Inflammatory macrophage (primary cell): Measurements from ENCODE around the gene TMEM38B.
"Not testable (repeated sequence)": the region's sequence is repeated elsewhere in the genome, so short reads cannot be mapped to it uniquely, and the experiment has no call there.

ENCODE experiments used
- DNase-seq, 2 donors: peaks; one replicate each; pipeline ENCODE4 v3.0.0-alpha.2; 2020 to 2022

TMEM38B gene

DNA sequence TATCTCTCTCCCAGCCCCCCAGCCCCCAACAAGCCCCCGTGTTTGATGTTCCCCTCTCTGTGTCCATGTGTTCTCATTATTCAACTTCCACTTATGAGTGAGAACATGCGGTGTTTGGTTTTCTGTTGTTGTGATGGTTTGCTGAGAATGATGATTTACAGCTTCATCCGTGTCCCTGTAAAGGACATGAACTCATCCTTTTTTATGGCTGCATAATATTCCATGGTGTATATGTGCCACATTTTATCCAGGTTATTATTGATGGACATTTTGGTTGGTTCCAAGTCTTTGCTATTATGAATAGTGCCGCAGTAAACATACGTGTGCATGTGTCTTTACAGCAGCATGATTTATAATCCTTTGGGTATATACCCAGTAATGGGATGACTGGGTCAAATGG is 33.9 kb downstream of the TMEM38B start:
- not testable (repeated sequence) for DNase-seq

DNA sequence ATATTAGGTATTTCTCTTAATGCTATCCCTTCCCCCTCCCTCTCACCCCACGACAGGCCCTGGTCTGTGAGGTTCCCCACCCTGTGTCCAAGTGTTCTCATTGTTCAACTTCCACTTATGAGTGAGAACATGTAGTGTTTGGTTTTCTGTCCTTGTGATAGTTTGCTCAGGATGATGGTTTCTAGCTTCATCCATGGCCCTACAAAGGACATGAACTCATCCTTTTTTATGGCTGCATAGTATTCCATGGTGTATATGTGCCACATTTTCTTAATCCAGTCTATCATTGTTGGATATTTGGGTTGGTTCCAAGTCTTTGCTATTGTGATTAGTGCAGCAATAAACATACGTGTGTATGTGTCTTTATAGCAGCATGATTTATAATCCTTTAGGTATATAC is 37.1 kb downstream of the TMEM38B start:
- not testable (repeated sequence) for DNase-seq

DNA sequence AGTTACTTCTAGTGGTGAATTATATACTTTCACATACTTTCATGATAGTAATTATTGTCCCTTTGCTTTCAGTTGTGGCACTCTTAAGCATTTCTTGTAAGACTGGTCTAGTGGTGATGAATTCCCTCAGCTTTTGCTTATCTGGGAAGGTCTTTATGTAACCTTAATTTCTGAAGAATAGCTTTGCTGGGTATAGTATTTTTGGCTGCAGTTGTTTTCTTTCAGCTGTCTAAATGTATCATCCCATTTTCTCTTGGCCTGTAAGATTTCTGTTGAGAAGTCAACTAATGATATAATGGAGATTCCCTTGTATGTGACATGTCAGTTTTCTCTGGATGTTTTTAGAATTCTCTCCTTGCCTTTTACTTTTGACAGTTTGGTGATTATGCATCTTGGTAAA is 41.0 kb downstream of the TMEM38B start:
- no peak for DNase-seq

DNA sequence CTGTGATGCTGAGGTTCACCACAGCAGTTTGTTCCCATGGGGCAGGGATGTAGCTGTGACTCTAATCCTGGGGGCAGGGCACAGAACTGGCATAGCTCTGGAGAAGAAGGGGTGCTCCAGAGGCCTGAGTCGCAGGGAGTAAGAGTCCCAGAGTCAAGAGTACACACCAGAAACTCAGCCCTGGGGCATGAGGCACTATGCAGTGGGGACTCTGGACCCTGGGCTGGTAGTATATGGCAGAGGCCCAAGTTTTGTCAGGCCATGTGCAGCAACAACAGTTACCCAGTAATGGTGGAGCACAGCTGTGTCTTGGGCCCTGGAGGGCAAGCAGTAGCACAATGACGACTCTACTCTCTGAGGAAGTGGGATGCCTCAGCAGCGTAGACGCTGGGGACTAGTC is 42.9 kb downstream of the TMEM38B start:
- no peak for DNase-seq

DNA sequence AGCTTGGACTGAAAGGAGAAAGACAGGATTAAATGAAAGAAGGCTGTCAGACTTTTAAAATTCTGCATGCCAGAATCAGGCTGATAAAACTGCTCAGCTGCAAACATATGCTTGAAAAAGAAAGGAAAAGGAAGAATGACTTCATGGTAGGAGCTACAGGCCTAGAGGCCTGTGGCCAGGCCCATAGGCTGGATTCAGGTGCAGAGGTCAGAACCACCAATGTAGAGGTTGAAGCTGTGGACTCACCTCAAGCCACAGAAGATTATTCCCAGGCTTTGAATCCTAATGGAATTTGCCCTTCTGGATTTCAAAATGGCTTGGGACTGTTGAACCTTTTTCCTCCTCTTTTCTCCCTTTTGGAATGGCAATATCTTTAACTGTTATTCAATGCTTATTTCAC is 47.7 kb downstream of the TMEM38B start:
- no peak for DNase-seq

DNA sequence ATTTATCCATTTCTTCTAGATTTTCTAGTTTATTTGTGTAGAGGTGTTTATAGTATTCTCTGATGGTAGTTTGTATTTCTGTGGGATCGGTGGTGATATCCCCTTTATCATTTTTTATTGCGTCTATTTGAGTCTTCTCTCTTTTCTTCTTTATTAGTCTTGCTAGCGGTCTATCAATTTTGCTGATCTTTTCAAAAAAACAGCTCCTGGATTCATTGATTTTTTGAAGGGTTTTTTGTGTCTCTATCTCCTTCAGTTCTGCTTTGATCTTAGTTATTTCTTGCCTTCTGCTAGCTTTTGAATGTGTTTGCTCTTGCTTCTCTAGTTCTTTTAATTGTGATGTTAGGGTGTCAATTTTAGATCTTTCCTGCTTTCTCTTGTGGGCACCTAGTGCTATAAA is 53.0 kb downstream of the TMEM38B start:
- not testable (repeated sequence) for DNase-seq

DNA sequence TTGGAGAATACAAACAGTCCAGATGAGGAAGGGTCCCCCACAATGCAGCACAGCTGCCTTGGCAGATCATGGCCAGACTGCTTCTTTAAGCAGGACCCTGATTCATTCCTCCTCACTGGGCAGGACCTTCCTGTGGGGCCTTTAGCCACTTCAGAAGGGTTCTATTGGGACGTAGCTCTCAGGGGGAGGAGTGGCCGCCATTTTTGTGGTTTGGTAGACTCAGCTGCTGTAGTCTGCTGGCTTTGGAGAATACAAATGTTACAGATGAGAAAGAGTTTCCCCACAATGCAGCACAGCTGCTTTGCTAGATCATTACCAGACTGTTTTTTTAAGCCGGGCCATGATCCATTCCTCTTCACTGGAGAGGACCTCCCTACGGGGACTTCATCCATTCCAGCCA is 57.4 kb downstream of the TMEM38B start:
- no peak for DNase-seq

DNA sequence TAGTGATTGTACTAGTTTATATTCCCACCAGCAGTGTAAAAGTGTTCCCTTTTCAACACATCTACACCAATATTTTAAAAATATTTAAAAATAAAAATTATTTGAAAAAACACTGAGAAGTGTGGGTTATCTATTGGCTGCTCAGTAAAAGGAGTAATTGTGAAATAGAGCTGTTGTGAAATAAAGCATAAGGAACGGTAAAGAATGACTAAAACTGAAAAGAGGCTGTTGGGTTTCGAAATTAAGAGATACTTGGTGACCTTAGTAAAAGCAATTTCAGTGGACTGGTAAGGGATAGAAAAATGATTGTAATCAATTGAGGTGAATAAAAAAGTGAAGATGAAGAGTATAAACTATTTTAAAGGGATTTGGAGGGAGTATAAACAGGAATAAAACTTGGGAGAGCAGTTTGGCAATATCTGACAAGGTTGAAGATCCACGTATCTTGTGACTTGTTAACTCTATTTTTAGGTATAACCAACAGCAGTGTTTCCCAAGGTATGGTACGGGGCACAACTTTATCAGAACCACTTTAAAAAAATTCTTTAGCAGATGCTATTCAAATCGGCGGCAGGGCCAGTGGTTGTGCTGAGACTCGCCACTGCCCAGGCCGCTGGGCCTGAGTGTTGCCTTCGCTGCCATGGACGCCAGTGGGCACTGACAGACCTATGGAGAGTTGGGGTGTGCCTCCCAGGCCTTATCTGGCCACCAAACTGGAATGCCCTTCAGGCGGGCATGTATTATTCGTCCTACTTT is 63.3 kb downstream of the TMEM38B start:
- DNase-seq: peak; percentile 20 to 68

DNA sequence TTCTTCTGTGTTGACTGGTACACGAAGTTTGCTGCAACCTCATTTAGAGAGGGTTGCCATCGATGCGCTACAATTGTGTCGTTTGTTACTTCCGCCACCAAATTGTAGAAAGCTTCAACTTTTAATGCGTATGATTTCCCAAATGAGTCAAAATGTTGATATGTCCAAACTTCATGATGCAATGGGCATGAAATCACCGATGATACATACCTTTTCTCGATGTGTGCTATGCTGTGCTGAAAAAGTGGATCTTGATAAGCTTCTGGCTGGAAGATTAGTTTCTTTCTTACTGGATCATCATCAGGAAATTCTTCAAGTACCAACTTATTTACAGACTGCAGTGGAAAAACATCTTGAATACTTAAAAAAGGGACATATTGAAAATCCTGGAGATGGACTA is 65.7 kb downstream of the TMEM38B start:
- no peak for DNase-seq

DNA sequence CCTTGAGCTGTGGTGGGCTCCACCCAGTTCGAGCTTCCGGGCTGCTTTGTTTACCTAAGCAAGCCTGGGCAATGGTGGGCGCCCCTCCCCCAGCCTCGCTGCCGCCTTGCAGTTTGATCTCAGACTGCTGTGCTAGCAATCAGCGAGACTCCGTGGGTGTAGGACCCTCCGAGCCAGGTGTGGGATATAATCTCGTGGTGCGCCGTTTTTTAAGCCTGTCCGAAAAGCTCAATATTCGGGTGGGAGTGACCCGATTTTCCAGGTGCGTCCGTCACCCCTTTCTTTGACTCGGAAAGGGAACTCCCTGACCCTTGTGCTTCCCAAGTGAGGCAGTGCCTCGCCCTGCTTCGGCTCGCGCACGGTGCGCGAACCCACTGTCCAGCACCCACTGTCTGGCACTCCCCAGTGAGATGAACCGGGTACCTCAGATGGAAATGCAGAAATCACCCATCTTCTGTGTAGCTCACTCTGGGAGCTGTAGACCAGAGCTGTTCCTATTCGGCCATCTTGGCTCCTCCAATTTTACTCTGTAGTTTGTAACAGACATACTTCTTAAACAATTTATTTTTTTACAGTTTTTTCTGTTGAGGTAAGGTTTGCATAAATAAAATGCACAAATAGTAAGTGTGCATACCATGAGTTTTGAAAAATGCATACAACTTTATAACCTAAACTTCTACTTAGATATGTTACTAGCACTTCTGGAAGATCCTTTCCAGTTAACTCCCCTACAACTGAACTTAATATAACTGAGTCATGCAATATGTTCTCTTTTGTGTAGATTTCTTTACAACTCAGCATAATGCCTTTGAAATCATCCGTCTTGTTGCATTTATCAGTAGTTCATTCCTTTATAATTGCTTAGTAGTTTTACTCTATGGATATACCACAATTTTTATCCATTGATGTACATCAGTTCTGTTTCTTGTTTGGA is 88.5 kb downstream of the TMEM38B start:
- DNase-seq: not testable (repeated sequence)

DNA sequence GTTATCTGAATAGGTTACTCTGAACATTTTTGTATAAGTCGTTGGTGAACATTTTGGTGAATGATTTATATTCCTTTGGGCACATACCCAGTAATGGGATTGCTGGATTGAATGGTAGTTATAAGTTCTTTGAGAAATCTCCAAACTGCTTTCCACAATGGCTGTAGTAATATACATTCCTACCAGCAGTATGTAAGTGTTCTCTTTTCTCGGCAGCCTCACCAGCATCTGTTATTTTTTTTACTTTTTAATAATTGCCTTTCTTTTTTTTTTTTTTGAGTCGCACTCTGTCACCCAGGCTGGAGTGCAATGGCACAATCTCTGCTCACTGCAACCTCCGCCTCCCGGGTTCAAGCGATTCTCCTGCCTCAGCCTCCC is 89.1 kb downstream of the TMEM38B start:
- not testable (repeated sequence) for DNase-seq

DNA sequence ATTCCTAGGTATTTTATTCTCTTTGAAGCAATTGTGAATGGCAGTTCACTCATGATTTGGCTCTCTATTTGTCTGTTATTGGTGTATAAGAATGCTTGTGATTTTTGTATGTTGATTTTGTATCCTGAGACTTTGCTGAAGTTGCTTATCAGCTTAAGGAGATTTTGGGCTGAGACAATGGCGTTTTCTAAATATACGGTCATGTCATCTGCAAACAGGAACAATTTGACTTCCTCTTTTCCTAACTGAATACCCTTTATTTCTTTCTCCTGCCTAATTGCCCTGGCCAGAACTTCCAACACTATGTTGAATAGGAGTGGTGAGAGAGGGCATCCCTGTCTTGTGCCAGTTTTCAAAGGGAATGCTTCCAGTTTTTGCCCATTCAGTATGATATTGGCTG is 92.5 kb downstream of the TMEM38B start:
- not testable (repeated sequence) for DNase-seq

DNA sequence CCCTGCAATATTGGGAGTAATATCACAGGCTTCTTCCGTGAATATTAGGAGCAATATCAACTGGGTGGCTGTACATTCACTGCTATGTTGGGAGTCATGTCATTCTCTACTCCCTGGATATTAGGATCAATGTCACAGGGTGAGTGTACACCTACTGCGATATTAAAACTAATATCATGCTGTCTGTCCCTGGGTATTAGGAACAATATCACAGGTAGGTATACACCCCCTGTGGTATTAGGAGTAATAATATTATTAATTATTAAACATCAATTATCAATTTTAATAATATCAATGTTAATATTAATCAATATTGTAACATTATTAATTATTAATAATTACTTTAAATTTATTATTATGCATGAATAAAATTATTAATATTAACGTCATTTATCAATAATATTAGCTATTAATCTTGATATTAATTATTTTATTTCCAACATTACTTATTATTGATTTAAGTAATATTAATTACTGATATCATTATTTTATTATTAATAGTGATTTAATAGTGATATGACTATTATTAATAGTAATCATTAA is 121.9 kb downstream of the TMEM38B start:
- DNase-seq: no peak

DNA sequence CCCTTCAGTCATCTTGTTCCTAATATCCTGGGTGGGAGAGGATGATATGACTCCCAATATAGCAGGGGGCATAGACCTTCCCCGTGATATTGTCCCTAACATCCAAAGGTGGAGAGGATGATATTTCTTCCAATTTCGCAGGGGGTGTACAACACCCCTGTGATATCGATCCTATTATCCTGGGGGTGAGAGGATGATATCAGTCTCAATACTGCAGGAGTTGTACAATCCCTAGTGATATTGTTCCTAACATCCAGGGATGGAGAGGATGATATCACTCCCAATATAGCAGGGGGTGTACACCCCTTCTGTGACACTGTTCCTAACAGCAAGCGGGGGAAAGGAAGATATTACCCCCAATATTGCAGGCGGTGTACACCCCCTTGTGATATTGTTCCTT is 122.6 kb downstream of the TMEM38B start:
- no peak for DNase-seq

DNA sequence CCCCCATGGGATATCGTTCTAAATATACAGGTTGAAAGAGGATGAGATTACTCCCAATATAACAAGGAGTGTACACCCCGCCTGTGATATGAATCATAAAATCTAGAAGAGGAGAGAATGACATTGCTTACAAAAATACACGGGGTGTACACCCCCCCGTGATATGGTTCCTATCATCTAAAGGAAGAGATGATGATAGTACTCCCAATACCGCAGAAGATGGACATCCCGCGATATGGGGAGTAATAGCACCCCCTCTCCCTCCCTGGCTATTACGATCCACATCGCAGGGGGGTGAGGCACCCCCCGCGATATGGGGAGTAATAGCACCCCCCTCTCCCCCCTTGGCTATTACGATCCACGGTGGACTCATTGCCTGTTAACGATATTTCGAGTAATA is 124.6 kb downstream of the TMEM38B start:
- no peak for DNase-seq

DNA sequence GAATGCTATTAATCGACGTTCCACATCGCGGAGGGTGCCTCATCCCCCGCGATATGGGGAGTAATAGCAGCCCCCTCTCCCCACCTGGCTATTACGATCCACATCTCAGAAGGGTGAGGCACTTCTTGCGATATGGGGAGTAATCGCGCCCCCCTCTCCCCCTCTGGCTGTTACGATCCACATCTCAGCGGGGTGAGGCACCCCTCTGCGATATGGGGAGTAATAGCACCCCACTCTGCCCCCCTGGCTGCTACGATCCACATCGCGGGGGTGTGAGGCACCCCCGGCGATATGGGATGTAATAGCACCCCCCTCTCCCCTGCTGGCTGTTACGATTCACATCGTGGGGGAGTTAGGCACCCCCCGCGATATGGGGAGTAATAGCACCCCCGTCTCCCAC is 128.5 kb downstream of the TMEM38B start:
- DNase-seq: no peak
